GM19463 (cell line): Measurements from ENCODE around the gene C12orf54.
"Not testable (repeated sequence)": the region's sequence is repeated elsewhere in the genome, so short reads cannot be mapped to it uniquely, and the experiment has no call there.

Experiments used
- ATAC-seq: cut with Tn5 transposase; IDR thresholded peaks from one replicate; pipeline ENCODE4 v1.9.1; 2021; ENCODE audit warnings: mild to moderate bottlenecking, moderate library complexity; ENCODE audit not compliant: unreplicated experiment

C12orf54 gene

DNA sequence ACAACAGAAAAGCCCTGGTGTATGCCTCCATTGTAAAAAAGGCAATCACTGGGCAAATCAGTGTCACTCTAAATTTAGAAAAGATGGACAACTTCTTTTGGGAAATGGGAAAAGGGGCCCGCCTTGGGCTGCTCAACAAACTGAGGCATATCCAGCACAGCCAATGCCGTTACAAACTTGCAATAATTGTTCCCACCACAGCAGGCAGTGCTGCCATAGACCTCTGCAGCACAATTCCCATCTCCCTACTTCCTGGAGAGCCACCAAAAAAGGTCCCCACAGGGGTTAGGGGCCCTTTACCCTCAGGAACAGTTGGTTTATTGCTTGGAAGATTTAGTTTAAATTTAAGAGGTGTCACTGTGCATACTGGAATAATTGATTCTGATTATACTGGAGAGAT, 26.7 kb downstream of the C12orf54 start:
- no peak for ATAC-seq

DNA sequence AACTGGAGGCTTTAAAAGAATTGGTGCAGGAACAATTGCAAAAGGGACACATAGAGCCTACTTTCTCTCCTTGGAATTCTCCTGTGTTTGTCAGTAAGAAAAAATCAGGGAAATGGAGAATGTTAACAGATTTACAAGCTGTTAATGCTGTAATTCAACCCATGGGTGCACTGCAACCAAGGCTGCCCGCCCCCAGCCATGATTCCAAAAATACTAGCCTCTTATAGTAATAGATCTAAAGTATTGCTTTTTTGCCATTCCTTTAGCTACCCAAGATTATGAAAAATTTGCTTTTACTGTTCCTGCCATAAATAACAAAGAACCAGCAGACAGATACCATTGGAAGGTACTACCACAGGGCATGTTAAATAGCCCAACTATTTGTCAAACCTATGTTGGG, 27.8 kb downstream of the C12orf54 start:
- ATAC-seq, result no peak

DNA sequence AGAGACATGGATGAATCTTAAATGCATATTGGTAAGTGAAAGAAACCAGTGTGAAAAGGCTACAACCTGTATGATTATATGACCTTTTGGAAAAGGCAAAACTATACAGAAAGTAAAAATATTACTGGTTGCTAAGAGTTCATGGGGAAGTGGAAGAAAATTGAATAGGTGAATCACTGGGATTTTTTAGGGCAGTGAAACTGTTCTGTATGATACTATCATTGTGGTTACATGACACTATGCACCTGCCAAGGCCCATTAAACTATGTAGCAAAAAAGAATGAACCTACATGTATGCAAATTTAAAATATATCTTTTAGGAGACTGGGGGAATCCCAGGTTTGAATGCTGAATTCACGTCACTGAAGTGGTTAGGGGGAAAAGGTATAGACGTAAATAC, 30.6 kb downstream of the C12orf54 start:
- ATAC-seq, result peak; percentile 96

DNA sequence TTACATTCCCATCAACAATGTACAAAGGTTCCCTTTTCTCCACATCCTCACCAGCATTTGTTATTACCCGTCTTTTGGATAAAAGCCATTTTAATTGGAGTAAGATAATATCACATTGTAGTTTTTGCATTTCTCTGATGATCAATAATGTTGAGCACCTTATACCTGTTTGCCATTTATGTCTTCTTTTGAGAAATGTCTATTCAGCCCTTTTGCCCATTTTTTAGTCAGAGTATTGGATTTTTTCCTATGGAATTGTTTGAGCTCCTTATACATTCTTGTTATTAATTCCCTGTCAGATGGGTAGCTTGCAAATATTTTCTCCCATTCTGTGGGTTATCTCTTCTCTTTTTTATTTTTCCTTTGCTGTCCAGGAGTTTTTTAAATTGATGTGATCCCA, 32.4 kb downstream of the C12orf54 start:
- no peak for ATAC-seq

DNA sequence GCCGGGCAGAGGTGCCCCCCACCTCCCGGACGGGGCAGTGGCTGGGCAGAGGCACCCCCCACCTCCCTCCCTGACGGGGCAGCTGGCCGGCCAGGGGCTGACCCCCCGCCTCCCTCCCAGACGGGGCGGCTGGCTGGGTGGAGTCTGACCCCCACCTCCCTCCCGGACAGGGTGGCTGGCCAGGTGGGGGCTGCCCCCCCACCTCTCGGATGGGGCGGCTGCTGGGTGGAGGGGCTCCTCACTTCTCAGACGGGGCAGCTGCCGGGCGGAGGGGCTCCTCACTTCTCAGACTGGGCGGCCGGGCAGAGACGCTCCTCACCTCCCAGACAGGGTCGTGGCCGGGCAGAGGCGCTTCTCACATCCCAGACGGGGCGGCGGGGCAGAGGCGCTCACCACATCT, 38.1 kb downstream of the C12orf54 start:
- ATAC-seq, result not testable (repeated sequence)

DNA sequence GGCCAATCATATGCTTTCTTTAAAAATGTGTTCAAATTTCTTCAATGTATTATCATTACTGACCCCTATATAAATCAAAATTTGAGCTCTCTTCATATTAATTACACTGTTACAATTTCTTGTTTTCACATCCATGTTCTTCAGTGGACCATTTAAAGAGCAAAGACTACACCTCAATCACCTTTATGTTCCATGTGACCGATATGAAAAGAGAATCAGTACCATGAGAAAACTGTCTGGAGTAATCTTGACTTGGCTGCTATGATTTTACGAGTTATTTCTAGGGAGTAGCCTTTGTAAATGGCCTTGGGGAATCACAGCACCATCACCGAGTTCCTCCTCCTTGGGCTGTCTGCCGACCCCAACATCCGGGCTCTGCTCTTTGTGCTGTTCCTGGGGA, 43.0 kb downstream of the C12orf54 start, which contains the start of gene OR8S1:
TSS of gene OR8S1 (plus strand) at position 301 of the 400 bp plus-strand sequence. CDS start at position 301, 0 bp downstream.
- no peak for ATAC-seq

DNA sequence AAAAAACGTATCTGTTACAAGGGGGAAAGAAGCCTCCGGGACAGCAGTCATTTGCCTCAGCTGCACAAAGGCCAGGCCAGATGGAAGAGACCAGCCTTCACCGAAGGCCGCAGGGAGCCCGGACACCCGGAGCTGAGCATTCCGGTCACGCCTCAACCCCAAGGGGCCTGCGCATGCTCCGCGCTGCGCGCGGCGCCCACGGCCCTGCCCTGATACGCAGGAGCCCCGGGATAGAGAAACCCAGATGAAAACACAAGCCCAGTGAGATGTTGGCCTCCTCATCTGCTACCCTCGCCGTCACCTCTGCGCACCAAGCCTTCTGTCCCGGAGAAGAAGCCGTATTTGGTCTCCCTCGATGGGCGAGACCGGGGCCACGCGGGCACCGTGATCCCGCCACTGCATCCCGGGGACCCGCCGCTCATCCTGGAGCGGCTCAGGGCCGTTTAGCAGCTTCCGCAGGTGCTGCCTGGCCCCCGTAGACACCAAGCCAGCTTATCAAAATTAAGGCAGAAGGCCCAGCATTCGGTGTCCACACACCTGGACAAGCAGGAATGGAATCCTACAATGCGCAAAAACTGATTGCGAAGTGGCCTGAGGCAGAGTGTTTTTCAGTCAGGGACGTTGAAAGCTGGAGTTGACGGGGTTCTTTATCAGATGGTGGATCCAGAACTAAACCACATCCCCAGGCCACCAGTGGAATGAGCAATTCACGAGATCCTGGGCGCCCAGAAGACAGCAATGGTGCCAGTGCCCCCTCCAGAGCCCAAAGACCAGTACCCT, 45.8 kb downstream of the C12orf54 start:
- no peak for ATAC-seq

DNA sequence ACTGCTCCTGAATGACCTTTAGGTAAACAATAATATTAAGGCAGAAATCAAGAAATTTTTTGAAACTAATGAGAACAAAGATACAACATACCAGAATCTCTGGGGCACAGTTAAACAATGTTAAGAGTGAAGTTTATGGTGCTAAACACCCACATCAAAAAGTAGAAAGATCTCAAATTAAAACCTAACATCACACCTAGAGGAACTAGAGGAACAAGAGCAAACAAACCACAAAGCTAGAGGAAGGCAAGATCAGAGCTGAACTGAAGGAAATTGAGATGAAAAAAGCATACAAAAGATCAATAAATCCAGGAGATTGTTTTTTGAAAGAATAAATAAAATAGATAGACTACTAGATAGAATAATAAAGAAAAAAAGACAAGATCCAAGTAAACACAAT, 50.3 kb downstream of the C12orf54 start:
- no peak for ATAC-seq

DNA sequence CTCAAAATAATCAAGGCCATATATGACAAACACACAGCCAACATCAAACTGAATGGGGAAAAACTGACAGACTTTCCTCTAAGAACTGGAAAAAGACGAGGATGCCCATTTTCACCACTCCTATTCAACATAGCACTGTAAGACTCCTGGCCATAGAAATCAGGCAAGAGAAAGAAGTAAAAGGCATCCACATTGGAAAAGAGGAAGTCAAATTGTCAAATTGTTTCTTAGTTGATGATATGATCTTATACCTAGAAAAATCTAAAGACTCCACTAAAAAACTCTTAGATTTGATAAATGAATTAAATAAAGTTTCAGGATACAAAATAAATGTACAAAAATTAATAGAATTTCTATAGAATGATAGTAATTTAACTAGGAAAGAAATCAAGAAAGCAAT, 54.3 kb downstream of the C12orf54 start:
- ATAC-seq, result no peak

DNA sequence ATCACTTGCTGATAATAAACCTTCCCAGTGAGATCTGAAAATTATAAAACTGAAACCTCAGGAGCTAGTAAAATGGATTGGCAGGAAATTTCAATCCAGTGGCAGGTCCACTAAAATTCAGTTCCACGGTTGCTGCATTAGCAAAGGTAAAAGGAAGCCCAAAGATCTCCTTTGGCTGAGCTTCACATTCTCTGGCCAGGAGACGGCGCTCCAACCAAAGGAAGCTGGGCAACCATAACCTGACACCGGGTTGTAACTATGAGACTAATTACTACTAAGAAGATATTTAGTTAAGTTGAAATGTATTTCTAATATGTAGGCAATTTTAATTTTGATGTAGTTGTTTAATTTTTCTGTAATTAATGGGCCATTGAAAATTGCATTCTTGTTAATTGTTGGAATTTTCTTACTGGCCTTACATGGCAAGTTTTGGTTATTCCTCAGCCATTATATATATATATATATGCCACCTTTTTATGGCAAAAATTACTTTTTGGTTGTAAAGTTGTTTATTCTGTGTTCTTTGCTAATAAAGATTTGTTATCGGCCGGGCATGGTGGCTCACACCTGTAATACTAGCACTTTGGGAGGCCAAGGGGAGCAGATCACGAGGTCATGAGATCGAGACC, 60.1 kb downstream of the C12orf54 start:
- ATAC-seq, result no peak

DNA sequence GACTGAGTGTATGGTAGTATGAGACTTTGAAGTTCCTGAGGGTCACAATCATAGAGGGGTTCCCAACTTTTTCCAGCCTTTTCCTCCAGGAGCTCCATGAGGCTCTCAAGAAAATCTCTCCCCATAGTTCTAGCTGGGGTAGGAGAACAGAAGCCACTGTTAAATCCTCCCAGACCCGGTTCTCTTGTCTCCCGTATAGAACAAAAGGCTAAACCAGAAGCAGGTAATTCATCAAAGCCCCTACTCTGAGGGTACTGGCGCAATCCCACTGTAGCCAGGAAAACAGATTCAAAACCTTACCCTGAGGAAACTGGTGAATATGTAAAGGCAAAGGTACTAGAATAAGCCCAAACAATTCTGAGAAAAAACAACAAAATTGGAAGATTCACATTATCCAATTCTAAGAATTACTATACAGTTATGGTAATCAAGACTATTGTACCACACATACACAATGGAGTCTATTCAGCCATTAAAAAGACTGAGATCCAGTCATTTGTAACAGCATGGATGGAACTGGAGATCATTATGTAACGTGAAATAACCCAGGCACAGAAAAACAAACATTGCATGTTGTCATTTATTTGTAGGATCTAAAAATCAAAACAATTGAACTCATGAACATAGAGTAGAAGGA, 63.7 kb downstream of the C12orf54 start:
- ATAC-seq, result no peak
